NCI-H1417 (cell line): ENCODE results near the gene AKAP10.
A peak's percentile ranks its signal among the peaks of the same experiment; 100 is the strongest.
"Not testable (repeated sequence)": the region's sequence is repeated elsewhere in the genome, so short reads cannot be mapped to it uniquely, and the experiment has no call there.

Experiments
- DNase-seq, 3 experiments: peaks; one replicate each; lab custom pipeline; 2025; lab: John Stamatoyannopoulos, UW

Gene AKAP10

DNA sequence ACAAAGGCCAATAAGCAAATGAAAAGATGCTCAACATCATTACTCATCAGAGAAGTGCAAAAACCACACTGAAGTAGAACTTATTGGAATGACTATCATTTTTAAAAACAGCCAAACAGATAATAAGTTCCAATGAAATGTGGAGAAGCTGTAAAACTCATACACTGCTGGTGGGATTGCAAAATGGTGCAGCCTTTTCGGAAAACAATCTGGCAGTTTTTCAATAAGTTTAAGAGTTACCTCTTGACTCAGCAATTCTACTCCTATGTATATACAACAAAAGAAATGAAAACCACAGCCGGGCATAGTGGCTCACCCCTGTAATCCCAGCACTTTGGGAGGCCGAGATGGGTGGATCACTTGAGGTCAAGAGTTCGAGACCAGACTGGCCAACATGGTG is 49.3 kb downstream of the AKAP10 start:
- DNase-seq, result no peak

DNA sequence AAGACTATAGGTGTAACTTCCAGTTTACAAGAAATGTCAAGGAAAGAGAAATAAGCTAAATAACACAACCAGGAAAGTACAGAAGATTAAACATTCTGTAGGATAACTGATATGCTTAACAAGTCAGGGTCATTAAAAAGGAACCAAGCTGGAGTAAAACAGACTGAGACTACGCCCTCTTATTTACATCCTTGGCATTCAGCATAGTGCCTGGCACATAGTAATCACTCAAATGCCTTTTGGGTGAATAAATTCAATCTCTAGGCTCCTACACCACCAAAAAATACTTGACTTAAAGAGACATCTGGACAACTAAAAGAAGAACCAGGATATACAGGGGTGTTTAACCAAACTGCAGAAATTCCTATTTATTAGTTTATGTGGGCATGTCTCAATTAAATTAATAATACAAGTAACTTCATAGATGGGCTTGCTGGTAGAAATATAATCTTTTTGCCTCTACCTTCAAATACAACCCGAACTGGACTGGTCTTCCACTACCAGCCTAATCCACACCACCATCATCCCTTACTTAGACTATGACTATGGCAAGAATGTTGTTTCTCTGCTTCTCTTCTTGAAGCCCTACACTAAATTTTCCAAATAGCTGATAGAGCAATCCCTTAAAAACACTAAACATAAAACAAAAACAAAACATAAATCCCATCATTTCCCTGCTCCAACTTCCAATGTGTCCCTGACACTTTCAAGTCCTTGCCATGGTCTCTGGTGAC is 62.2 kb downstream of the AKAP10 start:
- no peak for DNase-seq

DNA sequence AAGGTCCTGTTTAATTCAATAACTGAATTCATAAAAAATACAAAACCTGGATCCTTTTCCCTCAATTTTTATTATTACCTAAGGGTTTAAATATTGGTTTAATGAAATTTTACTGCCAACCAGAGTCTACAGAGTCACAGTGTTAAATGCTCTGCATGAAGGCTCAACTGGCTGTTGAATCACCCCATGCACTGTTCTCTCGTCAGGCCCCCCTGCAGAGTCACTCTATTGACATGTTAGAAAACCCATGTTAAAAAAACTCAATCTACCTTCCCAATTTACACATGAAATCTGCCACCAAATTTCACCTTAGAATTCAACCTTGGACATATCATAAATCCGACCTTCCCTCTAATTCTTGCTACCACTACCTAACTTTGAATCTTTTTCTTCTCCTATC is 66.6 kb downstream of the AKAP10 start:
- DNase-seq, result no peak

DNA sequence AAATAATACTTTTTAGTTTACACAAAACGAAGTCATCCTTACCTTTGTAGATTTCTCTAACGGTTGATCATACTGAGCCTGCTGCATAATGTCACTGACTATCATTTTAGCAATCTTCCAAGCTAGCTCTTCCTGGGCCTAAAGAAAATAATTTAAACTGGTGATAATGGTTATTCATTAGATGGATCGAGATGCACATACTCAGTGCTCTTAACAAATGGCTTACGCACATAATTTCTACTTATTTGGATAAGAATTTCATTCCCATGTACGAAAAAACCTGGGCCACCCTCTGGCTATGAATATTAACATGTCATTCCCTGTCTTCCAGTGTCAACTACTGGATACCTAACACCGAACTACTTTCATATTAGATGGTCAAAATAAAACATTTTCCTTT is 68.5 kb downstream of the AKAP10 start:
- no peak for DNase-seq

DNA sequence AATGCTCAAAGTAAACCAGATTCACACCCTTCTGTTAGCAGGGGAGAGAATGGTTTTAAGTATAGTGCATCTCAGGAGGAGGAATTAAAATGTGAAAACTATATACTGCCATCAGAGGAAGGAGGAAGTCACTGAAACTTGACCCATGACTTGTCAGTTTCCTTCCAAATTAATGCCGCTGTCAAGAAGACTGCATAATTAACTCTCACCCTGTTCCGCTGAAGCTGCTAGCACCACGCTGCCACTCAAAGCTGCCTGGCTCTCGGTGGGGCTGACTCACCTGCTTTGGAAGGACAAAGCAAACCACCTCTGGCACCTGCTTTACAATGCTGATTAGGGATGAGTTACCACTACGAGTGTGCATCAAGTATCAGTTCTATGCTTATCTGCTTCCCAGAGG is 72.1 kb downstream of the AKAP10 start:
- peak in 2 of 3 experiments; percentile 9 to 44 for DNase-seq

DNA sequence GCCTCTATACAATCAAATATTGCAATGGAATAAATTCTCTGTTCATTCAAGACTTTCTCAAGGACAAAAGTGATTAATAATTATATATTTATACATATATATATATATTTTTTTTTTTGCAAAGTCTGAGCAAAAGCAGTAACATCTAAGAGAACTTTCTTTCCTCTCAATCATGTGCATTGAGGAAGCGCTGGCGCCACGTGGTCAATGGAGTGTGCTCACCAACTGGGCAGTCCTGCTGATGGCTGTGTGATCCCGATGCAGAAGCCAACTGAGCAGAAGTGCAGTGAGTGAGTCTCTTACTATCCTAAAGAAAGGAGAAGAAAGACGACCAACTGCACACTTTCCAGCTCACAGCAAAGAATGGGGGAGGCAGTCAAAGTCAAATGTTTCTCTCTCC is 72.7 kb downstream of the AKAP10 start:
- no peak for DNase-seq

DNA sequence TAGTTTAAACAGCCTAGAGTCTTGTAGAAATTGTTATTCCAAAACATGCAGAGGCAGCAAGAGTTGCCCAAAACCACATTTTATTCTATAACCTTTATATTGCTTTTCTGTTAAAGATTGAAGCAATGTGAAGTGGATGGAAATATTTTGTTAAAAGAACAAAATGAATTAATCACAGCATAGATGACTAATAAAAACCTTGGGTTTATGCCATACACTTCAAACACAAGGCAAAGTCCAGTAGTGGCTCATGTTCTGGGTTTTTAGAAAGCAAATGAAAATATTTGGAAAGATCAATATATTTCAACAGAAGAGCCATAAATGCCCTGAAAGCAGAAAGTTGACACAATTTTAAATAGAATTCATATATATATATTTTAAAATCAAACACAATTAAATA is 73.2 kb downstream of the AKAP10 start:
- no peak for DNase-seq

DNA sequence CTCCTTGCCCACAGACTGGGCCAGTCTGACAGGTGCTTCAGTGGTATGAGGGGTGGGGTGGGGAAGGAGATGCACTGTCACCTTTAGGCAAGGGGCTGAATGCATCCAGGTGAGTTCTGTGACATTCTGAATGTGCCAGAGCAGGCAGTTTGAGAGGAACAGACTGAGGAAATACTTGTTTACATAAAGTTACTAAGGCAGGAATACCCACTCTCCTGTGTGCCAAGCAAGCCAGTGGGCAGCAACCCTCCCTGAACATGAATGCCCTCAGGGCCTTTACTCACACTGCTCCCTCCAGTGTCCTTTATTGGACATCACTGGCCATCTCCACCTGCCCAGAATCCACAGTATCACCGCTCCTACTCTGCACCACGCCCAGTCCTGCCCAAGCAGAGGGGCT is 76.8 kb downstream of the AKAP10 start:
- DNase-seq, result no peak

DNA sequence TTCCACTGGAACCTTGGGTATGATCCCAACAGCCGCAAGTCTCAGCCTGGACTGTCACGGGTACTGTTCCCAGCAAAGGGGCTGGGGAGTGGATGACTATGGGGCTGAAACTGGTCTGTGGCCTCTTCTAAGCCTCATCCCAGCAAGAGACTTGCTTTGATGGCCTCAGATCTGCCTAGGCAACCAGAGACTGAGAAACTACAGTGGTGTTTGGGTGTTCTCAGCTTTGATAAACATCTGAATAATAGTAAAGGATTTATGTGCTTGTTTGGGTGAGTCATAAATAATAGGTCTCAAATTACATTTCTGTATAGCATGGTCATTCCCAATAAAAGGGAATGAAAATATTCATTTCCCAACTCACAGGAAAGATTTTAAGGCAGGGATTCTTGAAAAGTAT is 79.7 kb downstream of the AKAP10 start:
- DNase-seq, result no peak

DNA sequence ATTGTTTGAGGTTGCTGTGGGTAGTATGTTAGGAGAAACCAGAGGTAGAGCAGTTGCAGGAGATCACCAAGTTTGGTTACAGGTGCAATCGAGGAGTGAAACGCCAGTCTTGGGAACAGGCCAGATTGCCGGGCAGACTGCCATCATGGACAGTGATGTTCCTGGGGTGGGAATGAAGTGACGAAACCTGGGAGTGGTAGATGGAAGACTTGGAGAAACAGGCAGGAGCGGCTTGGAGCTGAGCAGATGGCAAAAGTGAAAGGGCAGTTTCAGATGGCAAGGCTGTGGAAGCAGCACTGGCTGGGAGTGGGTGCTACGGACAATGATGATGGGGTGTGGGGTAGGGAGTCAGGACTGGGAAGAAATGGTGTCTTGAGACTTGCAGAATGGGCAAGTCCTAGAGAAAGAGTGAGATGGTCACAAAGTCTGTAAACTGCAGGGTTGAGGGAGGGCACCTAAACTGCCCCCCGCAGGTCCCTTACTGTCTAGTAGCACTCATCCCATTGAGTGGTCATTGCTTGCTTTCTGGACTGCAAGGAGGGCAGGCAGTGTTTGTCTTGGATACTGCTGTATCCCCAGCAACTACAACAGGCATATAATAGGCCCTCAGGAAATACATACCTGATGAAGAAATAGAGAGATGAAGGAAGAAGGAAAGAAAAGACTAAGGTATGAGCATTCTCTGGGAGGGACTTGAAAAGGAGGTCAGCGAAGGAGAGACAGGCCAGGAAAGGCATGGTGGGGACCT is 80.4 kb downstream of the AKAP10 start:
- DNase-seq, result no peak

DNA sequence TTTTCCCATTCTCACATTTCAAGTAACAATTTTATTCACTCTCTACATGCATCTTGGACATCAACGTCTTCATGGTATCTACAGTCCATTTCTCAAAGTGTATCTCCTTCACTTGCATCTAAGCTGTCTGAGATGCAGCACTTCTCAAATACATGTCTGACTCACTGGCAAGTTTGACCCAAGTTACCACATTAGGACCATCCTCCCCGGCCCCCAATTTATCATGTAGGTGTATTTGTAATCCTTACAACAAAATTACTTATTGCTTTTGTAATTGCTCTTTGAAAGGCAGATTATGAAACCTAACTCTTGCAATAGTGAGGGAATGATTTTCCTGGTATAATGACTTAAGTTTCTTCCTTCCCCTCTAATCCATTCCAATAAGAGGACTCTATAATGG is 80.9 kb downstream of the AKAP10 start:
- DNase-seq, result no peak

DNA sequence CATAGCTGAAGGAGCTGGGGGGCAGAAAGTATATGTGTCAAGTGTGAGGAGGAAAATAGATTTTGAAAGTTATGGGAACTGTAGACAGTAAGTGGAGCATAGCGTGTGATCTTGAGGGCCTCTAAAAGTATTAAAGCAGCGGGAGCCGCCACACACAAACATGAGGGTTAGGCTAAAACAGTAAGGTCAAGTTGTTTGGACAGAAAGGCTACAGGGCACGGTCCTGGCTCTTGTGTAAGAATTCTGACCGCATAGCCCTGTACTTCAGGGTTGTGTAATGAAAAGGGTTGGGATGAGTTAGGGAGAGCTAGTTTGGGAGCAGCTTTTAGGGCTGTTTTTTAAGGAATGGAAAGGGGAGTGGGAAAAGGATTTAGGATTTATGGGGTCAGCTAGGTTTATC is 87.1 kb downstream of the AKAP10 start:
- DNase-seq, result not testable (repeated sequence)

DNA sequence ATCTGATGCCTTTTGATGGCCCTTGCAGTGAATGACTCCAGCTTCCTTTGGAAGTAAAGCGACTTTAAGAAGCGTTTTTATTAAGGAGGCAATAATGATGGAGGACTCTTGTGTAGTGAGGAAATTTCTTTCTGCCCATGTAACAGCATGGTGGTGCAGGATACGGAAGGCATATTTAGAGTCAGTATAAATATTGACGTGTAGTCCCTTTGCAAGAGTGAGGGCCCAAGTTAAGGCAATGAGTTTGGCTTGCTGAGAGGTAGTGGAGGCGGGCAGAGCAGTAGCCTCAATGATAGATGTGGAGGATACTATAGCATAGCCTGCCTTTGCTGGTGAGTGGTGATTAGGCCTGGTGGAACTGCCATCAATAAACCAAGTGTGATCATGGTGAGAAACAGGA is 87.6 kb downstream of the AKAP10 start:
- DNase-seq, result not testable (repeated sequence)

DNA sequence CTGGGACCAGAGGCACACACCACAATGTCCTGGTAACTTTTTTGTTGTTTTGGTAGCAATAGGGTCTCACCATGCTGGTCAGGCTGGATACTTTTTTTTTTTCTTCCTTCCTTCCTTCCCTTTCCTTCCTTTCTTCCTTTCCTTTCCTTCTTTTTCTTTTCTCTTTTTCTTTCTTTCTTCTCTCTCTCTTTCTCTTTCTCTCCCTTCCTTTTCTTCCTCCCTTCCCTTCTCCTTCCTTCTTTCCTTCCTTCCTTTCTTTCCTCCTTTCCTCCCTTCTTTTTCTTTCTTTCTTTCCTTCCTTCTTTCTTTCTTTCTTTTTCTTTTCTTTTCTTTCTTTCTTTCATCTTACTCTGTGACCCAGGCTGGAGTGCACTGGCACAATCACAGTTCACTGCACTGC is 91.5 kb downstream of the AKAP10 start:
- no peak for DNase-seq

DNA sequence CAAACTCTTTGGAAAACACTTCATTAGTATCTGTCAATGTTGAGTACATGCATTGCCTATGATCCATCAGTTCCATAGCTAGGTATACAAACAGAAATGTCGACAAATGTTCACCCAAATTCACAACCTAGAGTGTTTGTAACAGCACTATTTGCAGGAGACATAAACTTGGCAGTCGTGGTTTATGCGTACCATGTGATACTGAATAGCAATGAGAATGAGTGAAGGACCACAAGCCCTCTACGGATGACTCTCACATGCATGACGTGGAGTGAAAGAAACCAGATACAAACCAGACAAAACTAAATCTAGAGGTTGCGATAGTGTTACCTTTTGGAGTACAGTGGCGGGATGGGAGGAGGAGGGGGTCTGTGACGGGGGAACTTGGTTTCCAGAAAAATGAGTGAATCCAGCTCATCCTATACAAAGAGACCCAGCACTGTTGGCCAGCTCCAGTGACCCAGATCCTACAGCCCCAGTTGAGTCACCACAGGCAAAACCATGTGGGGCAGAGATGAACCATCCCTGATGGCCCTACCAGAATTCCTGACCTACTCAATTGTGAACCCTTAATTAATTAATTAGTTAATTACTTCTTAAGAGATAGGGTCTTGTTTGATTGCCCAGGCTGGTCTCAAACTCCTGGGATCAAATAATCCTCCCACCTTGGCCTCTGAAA is 94.0 kb downstream of the AKAP10 start:
- no peak for DNase-seq

DNA sequence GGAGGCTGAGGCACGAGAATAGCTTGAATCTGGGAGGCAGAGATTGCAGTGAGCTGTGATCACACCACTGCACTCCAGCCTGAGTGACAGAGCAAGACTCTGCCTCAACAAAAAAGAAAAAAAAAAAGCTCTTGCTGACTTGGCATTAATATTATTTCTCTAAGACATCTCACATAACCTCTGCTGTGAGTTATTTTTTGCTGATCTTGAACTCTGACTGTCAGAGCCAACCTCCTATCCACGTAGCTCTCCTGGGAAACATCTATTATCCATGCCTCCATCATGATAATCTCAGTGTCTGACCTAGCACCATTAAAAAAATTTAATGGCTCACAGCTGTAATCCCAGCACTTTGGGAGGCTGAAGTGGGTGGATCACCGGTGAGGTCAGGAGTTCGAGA is 97.2 kb downstream of the AKAP10 start:
- DNase-seq, result no peak

DNA sequence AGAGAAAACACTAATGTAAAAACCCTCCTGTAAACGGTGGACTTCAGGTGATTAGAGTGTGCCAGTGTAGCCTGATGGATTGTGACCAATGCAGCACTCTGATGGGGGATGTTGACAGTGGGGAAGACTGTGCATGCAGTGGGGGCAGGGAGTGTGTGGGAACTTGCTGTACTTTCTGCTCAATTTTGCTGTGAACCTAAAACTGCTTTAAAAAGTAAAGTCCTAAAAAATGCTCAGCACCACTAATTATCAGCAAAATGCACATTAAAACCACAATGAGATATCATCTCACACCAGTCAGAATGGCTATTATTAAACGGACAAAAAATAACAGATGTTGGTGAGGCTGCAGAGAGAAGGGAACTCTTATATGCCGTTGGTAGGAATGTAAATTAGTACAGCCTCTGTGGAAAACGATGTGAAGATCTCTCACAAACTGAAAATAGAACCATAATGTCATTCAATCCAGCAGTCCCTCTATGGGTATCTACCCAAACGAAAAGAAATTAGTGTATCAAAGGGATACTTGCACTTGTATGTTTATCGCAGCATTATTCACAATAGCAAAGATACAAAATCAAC is 100.2 kb downstream of the AKAP10 start:
- DNase-seq, result no peak

DNA sequence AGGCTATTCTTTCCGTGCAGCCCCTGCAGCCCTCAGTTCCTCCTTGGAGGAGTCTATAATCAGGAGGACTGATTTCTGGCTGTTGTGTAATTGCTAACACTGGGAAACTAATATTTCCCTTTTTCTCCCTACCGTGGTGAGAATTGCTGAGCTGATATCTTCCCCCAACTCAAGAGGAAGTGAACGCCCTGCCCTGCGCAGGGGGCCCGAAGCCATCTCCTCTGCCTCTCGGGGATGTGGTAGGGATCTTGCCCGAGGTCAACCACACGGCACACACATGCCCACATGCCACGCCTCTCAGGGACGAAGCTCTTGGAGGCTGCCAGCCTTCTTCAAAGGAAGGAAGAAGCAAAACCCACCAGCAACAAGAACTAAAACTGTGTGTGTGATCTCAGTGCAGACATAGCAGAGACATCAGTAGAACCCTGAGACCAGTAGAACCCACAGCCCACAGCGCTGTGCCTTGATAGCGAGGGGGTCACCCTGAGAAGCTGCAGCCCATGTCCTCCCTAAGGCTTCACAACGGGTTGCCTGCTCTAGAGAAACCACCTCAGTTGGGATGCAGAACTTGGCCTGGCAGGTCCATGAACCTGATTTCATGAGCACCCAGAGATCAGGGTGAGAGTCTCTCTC is 101.0 kb downstream of the AKAP10 start:
- DNase-seq, result no peak

DNA sequence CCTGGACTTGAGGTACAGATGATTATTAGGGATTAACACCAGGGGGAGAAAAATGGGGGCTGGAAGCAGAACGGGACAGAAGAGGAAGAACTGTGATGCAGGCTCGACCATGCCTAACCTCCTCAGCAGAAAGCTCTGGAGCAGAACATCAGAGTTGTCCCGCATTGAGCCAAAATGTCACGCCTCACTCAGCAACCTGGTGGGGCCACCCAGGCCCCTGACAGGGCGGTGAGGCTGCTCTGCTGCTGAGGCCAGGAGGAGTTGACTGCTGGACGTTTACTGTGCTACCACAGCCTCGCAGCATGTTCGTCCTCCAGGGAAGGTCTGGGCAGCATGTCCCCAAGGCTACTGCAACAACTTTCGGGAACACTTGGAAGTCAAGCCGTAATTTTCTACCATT is 103.4 kb downstream of the AKAP10 start:
- DNase-seq, result no peak

DNA sequence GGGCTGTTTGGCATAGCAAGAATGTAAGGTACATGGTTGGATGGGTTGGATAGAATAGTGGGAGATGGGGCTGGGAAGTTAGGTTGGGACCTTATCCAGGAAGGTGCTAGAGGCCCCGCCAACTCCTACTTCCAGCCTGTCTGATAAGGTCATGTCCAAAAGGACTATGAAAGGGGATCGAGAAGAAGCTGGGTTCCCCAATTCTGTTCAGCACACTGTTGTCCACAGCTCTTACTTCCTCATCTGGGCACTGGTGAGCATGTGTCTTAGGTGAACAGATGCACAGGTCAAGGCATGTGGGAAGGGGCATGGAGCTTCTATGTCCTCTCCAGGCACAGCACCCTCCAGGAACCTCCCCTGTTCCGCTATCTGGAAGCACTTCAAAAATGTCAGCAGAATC is 104.3 kb downstream of the AKAP10 start:
- DNase-seq, result no peak

DNA sequence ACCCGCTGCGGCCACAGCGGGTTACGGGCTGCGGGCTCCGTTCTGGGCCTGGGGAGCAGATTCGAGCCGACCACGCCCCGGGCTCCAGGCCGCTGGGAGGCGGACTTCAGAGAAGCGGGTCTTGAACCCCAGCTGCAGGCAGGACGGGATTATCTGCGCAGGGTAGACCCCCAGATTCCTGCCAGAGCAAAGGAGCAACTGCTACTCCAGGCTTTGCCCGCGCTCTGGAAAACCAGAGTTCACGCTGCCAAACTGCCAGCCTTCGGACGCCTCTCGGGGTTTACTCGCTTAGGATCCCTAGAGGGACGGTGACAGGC is 109.6 kb downstream of the AKAP10 start:
- DNase-seq, result no peak

DNA sequence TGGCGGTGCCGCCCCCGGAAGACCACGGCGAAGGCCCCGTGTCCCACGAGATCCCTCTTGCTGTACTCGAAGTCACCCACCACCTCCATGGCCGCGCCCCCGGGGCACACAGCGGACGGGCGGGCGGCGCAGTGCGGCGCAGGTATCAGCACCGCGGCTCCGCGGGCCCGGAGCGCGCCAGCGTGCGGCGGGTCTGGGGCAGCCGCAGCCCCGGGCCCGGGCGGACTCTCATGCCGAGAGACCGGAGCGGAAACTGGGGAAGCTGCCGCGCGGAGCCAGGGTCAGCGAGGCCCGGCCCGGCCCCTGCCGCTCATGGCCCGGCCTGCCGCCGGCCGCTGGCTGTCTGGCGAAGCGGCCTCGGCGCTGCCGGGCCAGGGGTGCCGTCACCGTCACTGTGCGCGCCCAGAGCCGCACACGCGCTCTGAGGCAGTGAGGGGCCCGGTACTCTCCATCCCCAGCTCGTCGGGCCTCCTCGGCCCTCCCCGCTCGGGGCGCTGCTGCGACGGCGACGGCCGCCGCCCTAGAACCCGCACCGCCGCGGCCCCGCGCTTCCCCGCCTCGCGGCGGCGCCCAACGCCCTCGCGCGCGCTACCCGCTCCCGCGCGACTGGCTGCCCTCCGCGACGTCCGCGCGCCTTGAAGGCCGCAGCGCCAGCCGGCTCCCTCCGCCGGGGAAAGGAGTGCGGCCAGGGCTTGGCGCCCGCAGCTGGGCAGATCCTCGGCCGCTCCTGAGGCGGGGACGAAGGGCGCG is 110.1 kb downstream of the AKAP10 start, which contains the start of gene ULK2:
TSS of gene ULK2 (minus strand) at position 608 of the 750 bp plus-strand sequence. CDS start at position 89, 519 bp downstream.
- DNase-seq, result peak; percentile 15 to 85 (median 73)
